Liver (tissue), 3 donors: ENCODE data around the gene TOX2.

Source experiments
- EGR1 ChIP-seq, 2 donors: IDR thresholded peaks; 2 replicates each; pipeline ENCODE4 v1.6.1; 2016 to 2018; ENCODE audit warnings: antibody characterized with exemption in 2 of 2, low read depth in 2 of 2
- GABPA ChIP-seq, 2 donors: IDR thresholded peaks in 1 of 2; conservative IDR thresholded peaks in 1 of 2; 2 replicates each; pipeline ENCODE4 v1.6.1; 2016; ENCODE audit warnings: antibody characterized with exemption in 2 of 2, mild to moderate bottlenecking in 1 of 2, moderate library complexity in 1 of 2
- HNF4G ChIP-seq: IDR thresholded peaks from 2 replicates; pipeline ENCODE4 v1.6.1; 2016; ENCODE audit warnings: antibody characterized with exemption
- RAD21 ChIP-seq, 2 donors: IDR thresholded peaks; 2 replicates each; pipeline ENCODE4 v1.6.1; 2016; ENCODE audit warnings: antibody characterized with exemption in 2 of 2, mild to moderate bottlenecking in 2 of 2
- RXRA ChIP-seq, 2 donors: IDR thresholded peaks; 2 replicates each; pipeline ENCODE4 v1.6.1; 2017 to 2018; ENCODE audit warnings: antibody characterized with exemption in 2 of 2, mild to moderate bottlenecking in 1 of 2
- SP1 ChIP-seq: IDR thresholded peaks from 2 replicates; pipeline ENCODE4 v1.6.1; 2018; ENCODE audit warnings: antibody characterized with exemption, mild to moderate bottlenecking
- TAF1 ChIP-seq: conservative IDR thresholded peaks from 2 replicates; pipeline ENCODE4 v1.6.1; 2016; ENCODE audit warnings: antibody characterized with exemption, mild to moderate bottlenecking
- YY1 ChIP-seq: IDR thresholded peaks from 2 replicates; pipeline ENCODE4 v1.6.1; 2016; ENCODE audit warnings: antibody characterized with exemption, mild to moderate bottlenecking
- TF ChIP-seq, protein P1 (sequence below): fragments of 150-350 bp; IDR thresholded peaks from 2 replicates; pipeline ENCODE4 v1.5.1; 2017; ENCODE audit warnings: improper control_type of control experiment, low read depth, low read length; ENCODE audit not compliant: missing input control
- TF ChIP-seq, protein P2 (sequence below): IDR thresholded peaks from 2 replicates; pipeline ENCODE4 v1.6.1; 2016; ENCODE audit warnings: antibody characterized with exemption, mild to moderate bottlenecking
- TF ChIP-seq, protein P3 (sequence below): IDR thresholded peaks from 2 replicates; pipeline ENCODE4 v1.6.1; 2016; ENCODE audit warnings: antibody characterized with exemption
- TF ChIP-seq, protein P4 (sequence below): IDR thresholded peaks from 2 replicates; pipeline ENCODE4 v1.6.1; 2016; ENCODE audit warnings: antibody characterized with exemption
- donor health status: healthy.
- donor health status: healthy.

DNA sequence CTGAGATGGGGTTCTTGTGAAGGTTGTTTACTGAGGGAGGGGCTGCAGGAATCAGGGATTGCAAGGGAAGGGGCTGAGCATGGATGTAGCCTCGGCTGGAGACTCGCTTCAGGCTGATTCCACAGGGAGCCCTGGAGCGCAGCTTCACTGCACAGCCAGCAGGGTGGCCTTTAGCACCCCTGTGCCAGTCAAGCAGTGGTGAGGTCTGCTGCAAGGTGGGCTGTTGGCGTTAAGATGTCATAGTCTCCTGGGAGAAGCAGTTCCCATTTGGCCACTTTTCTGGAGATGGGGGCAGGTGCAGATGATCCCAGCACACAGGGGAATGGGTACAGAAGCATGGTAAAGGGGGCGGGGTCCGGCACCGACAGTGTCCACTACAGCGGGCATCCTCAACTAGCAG lies 126.3 kb downstream of the TOX2 start:
- TF ChIP-seq TAF1, result no peak
- no peak for TF ChIP-seq YY1
- TF ChIP-seq, protein P1, sequence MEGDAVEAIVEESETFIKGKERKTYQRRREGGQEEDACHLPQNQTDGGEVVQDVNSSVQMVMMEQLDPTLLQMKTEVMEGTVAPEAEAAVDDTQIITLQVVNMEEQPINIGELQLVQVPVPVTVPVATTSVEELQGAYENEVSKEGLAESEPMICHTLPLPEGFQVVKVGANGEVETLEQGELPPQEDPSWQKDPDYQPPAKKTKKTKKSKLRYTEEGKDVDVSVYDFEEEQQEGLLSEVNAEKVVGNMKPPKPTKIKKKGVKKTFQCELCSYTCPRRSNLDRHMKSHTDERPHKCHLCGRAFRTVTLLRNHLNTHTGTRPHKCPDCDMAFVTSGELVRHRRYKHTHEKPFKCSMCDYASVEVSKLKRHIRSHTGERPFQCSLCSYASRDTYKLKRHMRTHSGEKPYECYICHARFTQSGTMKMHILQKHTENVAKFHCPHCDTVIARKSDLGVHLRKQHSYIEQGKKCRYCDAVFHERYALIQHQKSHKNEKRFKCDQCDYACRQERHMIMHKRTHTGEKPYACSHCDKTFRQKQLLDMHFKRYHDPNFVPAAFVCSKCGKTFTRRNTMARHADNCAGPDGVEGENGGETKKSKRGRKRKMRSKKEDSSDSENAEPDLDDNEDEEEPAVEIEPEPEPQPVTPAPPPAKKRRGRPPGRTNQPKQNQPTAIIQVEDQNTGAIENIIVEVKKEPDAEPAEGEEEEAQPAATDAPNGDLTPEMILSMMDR, result no peak
- no peak for TF ChIP-seq HNF4G
- TF ChIP-seq, protein P2, sequence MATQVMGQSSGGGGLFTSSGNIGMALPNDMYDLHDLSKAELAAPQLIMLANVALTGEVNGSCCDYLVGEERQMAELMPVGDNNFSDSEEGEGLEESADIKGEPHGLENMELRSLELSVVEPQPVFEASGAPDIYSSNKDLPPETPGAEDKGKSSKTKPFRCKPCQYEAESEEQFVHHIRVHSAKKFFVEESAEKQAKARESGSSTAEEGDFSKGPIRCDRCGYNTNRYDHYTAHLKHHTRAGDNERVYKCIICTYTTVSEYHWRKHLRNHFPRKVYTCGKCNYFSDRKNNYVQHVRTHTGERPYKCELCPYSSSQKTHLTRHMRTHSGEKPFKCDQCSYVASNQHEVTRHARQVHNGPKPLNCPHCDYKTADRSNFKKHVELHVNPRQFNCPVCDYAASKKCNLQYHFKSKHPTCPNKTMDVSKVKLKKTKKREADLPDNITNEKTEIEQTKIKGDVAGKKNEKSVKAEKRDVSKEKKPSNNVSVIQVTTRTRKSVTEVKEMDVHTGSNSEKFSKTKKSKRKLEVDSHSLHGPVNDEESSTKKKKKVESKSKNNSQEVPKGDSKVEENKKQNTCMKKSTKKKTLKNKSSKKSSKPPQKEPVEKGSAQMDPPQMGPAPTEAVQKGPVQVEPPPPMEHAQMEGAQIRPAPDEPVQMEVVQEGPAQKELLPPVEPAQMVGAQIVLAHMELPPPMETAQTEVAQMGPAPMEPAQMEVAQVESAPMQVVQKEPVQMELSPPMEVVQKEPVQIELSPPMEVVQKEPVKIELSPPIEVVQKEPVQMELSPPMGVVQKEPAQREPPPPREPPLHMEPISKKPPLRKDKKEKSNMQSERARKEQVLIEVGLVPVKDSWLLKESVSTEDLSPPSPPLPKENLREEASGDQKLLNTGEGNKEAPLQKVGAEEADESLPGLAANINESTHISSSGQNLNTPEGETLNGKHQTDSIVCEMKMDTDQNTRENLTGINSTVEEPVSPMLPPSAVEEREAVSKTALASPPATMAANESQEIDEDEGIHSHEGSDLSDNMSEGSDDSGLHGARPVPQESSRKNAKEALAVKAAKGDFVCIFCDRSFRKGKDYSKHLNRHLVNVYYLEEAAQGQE, result no peak
- no peak for TF ChIP-seq RAD21 (IDR thresholded peaks at IDR 0.05)
- TF ChIP-seq RXRA (IDR thresholded peaks at IDR 0.05), result no peak
- TF ChIP-seq, protein P3, sequence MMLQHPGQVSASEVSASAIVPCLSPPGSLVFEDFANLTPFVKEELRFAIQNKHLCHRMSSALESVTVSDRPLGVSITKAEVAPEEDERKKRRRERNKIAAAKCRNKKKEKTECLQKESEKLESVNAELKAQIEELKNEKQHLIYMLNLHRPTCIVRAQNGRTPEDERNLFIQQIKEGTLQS, result no peak
- TF ChIP-seq EGR1 (IDR thresholded peaks at IDR 0.05; ENCODE audit: low read depth in 2 of 2), result no peak
- no peak for TF ChIP-seq SP1
- TF ChIP-seq, protein P4, sequence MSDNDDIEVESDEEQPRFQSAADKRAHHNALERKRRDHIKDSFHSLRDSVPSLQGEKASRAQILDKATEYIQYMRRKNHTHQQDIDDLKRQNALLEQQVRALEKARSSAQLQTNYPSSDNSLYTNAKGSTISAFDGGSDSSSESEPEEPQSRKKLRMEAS, result no peak
- TF ChIP-seq GABPA (IDR thresholded peaks at IDR 0.05 in 1 of 2, conservative IDR thresholded peaks at IDR 0.05 in 1 of 2), result no peak
